ENCODE measurements around the gene NKAIN4.
A peak's percentile ranks its signal among the peaks of the same experiment; 100 is the strongest.

- TF ChIP-seq CTCF (conservative IDR thresholded peaks at IDR 0.05; ENCODE audit: low read depth, low read length) = peak; percentile 44
- no peak for TF ChIP-seq EZH2 (IDR thresholded peaks at IDR 0.05; ENCODE audit: borderline replicate concordance, low read depth, low read length, poor library complexity, severe bottlenecking)
Measured at GRCh38 chr20:63280929-63281545, 26.8 kb upstream of the NKAIN4 start.

All from A673 (cell line).